EL (cell line): ENCODE results near the gene BEST4.
"Not testable (repeated sequence)": the region's sequence is repeated elsewhere in the genome, so short reads cannot be mapped to it uniquely, and the experiment has no call there.

Experiments
- DNase-seq: peaks from one replicate; pipeline ENCODE4 v3.0.0-alpha.2; 2016

Gene BEST4

DNA sequence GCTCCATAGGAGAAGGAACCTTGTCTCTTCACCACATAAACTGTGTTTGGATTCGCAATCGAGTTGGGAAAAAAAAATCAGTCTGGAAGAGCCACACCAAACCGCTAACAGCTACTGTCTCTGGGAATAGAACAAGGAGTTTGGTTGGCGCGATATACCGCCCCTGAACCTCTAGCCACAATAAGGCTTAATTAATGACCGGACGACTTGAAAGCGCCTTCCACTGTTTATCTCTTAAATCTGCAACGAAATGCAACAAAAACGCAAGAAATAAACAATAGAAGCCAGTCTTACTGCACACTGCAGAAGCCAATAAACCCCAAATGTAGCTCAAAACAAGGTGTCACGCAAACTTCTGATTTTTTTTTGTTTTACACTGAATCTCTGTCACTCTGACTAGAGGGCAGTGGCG, 31.2 kb upstream of the BEST4 start:
- DNase-seq = no peak

DNA sequence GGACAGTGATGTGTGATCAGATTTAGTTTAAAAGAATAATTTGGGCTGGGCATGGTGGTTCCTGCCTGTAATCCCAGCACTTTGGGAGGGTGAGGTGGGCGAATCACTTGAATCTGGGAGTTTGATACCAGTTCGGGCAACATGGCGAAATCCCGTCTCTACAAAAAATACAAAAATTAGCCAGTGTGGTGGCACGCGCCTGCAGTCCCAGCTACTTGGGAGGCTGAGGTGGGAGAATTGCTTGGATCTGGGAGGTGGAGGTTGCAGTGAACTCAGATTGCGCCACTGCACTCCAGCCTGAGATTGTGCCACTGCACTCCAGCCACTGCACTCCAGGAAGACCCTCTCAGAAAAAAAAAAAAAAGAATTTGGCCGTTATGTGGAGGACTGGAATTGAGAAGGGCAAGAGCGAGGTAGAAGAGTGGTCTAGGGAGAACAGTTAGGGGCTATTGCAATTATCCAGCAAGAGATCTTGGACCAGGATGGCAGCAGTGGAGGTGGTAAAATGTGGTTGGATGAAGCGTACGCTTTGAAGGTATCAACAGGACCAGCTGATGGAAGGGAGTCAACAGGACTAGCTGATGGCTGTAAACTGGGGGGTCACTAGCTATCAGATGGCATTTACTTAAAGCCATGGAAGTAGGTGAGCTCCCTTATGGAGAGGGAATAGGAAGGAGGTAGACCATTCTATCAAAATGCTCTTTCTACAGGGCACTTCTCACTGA, 30.0 kb upstream of the BEST4 start:
- no peak for DNase-seq

DNA sequence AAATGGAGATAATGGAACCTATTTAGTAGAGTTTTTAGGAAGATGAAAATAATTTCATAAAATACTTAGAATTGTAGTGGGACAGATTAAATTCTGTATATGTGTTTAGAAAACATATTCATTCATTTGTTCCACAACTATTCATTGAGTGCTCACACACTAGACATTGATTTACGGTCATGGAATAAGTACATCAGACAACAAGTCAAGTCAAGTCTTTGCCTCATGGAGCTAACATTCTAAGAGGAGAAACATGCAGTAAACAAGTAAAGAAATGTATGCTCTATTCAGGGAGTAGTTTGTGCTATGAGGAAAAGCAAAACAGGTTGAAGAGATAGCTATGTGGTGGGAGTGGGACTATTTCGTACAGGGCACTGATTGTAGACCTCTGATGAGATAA, 29.3 kb upstream of the BEST4 start:
- DNase-seq = no peak

DNA sequence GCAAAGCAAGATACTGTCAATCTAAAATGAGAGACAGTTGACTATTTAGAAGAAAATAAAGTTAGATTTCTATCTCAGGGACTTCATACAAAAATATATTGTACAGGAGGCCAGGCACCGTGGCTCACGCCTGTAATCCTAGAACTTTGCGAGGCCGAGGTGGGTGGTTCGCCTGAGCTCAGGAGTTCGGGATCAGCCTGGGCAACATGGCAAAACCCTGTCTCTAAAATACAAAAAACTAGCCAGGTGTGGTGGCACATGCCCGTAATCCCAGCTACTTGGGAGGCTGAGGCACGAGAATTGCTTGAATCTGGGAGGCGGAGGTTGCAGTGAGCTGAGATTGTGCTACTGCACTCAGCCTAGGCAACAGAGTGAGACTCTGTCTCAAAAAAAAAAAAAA, 28.0 kb upstream of the BEST4 start:
- DNase-seq = not testable (repeated sequence)

DNA sequence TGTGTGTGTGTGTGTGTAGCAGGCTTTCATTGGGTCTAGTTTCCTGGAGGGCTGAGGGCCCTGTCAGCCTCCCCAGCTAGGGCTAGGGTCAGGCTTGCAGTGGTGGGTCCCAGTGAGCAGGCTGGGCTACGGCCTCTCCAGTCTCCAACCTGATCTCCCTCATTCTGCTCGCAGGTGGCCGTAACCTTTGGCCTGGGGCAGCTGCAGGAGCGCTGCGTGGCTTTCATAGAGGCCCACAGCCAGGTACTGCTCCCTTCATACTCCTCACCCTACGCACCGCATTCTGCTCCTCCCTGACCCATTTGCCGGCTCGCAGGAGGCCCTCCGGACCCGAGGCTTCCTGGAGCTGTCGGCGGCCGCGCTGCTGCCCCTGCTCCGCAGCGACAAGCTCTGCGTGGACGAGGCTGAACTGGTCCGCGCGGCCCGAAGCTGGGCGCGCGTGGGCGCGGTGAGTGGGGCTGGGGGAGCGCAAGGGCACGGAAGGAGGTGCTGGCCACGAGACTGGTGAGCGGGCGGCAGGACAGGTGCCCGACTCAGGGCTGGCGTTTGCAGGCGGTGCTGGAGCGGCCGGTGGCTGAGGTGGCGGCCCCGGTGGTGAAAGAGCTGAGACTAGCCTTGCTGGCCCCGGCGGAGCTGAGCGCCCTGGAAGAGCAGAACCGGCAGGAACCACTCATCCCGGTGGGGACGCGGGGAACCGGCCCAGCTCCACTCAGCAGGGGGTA, 25.0 kb upstream of the BEST4 start:
- DNase-seq = no peak

DNA sequence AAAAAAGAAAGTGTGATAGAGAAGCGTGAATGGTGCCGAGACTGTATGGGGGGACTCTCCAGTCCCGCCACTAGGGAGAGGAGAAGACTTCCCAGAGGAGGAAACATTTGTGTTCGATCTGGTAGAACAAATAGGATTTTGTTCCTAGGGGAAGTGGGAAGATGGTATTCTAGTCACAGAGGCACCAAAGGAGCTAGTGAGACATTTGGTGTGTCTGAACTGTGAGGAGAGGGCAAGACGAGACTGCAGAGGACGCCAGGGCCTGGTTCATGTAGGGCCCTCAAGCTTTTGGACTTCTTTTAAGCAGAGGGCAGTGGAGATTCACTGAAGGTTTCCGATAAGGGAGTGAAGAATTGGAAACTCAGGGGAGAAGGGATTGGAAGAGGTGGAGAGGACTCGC, 23.3 kb upstream of the BEST4 start:
- no peak for DNase-seq

DNA sequence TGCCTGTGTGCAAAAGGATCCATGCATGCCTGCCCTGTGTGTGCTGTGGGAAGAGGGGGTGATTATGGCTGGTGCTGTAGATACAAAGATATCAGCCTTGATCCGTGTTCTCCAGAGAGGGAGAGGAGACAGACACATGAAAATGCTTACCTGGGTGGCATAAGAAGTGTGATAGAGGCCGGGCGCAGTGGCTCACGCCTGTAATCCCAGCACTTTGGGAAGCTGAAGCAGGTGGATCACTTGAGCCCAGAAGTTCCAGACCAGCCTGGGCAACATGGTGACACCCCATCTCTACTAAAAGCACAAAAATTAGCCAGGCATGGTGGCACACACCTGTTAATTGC, 22.8 kb upstream of the BEST4 start:
- not testable (repeated sequence) for DNase-seq

DNA sequence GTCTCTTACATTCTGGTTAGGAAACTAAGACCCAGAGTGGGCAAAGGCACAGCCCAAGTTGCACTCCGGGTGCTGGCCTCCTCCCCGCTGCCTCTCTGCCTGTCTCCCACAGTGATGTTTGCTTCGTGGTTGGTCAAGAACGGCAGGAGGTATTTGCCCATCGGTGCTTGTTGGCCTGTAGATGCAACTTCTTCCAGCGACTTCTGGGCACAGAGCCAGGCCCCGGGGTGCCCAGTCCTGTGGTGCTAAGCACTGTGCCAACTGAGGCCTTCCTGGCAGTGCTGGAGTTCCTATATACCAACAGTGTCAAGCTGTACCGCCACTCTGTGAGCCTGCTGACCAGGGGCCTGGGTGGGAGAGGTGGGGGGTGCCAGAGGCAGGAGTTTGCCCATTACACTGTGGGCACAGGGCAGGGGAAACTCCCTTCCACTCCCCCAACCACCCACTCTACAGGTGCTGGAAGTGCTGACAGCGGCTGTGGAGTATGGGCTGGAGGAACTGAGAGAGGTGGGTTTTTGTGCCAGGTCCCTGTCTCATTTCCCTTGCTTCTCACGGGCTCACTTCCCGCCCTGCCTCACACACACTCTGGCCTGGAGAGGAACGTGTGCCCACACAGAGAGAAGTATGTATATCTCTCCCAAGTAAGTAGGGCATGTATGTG, 22.3 kb upstream of the BEST4 start:
- DNase-seq = peak; percentile 41

DNA sequence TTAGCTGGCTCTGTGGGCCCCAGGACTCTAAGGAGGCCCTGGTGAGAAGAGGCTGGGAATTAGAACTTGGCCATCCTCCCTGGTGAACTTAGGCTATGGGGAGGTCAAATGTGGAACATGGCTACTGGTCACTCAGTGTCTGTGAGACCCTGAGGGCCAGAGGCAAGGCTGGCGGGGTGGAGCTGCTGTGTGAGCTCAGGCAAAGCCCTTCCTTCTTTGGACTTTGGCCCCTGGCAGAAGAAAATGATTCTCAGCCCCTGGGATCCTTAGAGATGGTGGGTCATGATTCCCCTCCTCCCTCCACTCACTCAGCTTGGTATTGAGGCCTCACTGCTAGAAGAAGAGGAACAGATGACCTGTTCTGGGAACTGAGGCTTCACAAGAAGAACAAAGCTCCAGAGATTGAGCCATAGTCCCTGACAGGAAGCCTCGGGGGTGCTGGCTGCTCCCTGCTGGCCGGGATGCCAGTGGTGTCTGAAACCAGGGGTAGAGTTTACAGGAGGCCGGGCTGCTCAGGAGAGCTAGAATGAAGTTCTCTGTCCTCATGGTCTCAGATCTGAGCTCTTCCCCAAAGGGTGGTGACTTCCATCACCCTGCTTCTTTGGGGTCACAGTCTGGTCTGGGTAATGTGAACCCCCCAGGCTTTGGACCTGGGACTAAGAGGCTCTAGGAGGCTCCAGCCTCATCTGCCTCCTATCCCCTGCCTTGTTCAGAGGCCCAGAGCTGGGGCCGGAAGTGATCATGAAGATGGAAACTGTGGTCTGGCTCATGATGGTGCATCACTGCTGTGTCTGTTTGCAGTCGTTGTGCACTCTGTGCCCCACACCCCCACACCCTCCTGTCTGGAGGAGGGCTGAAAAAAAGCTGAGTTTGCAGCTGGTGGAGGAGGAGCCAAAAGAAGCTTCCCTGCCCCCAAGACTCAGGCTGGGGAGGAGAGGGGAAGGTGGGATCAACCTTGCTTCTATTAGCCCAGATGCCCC, 21.3 kb upstream of the BEST4 start:
- DNase-seq = peak; percentile 68

DNA sequence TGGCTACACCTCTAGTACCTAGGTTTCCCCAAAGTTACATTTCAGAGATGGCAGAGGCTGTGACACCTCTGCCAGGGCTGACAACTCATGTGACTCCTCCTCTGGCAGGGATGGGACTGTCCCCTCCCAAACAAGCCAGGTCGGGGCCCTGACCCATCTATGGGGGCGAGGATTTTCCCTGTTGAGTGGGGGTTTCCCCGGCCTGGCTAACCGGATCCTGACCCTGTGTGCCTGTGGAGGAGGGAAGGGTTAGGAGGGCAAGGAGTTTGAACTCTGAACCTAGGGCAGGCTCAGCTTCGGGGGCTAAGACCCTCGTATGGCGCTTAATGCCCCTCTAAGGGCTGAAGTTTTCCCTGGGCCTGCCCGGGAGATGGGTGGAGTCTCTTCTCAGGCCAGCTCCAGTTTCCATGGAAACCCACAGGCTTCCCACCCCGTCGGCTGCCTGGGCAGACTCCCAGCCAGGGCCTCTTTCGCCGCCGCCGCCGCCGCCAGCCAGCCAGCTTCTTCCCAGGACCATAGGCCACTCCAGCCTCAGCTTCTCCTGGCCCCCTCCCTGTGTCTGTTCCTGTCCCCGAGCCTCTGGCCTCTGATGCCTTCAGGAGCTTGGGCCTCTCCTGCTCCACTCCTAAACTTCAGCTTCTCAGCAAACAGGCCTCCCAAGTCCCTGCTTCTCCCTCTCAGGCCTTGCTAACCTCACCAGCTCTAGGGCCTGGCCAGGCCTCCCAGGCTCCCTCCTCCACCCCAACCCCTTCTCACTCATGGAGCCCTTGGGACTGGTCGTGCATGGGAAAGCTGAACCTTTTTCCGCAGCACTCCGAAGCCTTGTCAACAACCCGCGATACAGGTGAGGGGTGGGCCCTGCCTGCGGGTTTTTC, 20.3 kb upstream of the BEST4 start, which contains the start of gene BTBD19:
BTBD19 (plus strand) TSS at position 461 of the 875 bp plus-strand sequence; CDS start at position 759, 298 bp downstream.
- DNase-seq = peak; percentile 91

DNA sequence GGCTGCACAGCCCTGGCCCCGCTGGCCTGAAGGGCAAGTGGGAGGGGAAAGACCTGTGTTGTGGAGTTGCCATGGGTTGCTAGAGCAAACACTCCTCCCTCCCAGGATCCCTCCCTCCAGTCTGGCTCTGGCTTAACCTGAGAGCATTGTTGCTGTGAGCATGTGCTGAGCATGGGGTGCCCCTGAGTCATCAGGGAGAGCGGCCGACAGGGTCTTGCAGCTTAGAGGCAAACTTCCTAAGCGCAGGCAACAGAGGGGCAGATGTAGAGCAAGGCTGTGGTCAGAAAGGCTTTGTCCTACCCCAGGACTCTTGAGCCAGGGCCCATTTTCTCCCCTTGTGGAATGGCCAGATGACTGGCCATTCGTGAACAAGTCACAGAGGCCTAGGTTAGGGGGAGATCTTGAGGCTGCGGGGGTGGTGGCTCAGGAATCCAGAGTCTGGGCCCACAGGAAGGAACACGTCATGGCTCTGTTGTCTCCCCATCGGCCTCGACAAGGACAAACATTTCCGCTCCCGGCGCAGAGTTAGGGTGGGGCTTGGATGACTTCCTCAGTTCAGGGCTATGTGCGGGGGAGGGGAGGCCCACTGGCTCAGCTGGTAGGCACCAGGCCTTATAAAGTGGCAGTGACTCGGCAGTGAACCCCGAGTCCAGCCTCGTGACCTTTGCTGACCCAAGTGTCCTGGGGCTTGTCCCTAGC, 19.5 kb upstream of the BEST4 start:
- DNase-seq = peak; percentile 100

DNA sequence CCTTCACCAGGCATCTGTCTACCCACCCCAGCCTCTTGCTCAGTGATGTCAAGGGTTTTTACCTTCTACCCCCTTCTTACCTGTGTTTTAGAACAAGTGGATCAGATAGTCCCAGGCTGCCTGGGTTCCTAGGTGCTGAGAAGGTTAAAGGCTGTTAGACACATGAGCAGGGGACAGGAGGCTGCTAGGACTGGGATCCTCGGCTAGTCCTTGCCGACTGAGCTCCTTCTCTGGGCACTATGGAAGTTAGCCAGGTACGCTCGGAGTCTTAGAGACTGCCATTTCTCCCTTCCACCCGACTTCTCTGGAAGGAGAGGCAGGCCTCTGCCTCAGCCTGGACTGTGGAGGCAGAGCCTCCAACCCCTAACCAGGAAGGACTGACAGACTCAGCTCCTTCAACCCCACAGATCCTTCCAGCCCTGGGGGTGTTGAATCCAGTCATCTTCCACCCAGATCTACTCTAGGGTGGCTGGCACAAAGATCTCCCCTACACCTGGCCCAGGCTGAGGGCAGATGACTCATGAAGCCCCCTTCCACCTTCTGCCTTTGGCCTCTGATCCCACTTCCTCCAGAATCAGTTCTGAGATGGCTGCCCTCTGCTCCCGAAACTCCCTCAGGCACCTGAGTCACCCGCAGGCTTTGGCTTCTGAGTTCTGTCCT, 18.9 kb upstream of the BEST4 start, which contains the start of gene DYNLT4:
DYNLT4 (minus strand) TSS at position 648 of the 660 bp plus-strand sequence. CDS start 683 bp downstream, outside the sequence.
- DNase-seq = no peak

DNA sequence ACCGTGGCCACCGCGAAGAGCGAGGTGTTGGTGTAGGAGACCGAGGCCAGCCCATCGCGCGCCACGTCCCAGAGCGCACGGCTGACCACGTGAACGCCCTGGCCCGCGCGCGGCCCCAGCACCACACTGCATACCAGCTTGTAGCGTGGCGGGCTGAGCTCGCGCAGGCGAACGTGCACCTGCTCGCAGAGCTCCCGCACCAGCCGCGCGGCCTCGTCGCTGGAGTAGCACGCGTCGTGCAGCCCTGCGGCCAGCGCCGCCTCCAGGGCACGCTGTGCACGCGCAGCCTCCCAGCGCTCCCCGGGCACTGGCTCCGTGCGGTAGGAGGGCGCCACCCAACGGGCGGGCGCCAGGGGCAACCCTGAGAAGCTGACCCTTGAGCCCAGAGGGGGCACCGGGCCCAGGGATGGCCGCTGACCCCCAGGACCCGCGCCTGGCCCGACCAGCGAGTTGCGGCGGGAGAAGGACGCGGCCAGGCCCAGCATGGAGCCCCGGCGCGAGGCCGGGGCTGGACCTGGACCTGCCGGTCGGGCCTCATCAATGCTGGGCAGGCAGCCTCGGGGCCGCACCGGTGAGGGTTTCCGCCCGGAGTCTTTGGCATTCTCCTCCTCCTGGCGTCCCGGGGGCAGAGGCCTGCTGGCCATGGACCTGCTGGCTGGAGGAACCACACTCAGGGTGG, 18.2 kb upstream of the BEST4 start:
- DNase-seq = no peak

DNA sequence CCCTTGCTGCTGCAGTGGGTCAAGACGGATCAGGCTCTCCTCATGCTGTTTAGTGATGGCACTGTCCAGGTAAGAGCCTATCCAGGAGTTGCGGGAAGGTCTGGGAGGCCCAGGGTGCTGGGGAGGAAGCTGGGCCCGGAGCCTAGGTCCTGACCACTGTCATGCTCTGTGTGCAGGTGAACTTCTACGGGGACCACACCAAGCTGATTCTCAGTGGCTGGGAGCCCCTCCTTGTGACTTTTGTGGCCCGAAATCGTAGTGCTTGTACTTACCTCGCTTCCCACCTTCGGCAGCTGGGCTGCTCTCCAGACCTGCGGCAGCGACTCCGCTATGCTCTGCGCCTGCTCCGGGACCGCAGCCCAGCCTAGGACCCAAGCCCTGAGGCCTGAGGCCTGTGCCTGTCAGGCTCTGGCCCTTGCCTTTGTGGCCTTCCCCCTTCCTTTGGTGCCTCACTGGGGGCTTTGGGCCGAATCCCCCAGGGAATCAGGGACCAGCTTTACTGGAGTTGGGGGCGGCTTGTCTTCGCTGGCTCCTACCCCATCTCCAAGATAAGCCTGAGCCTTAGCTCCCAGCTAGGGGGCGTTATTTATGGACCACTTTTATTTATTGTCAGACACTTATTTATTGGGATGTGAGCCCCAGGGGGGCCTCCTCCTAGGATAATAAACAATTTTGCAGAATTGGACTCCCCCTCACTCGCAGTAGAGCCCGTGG, 17.5 kb upstream of the BEST4 start:
- DNase-seq = no peak

DNA sequence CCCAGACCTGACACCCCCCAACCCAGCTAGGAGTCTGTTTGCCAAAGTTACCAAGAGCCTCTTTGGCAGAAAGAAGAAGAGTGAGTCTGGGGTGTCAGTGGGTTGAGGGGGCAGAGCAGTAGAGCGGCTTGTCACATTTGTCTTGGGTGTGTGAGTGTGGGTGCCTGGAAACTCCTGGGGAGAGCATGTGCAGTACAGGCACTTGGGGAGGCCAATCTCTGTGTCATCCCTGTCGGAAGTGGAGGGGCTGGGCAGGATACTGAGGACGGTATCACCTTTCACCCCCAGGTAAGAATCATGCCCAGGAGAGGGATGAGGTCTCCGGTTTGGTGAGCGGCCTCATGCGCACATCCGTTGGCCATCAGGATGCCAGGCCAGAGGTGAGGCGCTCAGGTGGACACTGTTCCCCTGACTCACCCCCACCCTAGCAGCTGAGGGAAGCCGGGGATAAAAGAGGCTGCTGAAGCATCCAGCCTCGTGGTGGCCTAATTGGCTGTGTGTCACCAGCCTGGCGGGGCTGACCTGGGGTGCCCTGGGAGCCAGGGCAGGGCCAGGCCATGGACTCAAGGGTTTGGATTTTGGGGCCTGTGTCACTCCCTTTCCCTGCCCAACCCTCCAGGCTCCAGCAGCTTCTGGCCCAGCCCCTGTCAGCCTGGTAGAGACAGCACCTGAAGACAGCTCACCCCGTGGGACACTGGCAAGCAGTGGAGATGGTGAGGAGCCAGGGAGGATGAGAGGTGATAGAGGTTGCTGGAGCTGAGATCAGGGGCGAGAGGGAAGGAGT, 15.5 kb upstream of the BEST4 start:
- no peak for DNase-seq

DNA sequence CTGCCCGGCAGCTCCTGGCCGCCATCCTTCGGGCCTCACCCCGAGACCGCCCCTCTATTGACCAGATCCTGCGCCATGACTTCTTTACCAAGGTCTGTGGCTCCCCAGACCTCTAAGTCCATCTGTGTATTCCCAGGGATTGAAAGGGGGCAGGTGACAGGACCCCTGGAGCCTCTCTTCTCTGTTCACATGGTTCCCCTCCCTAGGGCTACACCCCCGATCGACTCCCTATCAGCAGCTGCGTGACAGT, 15.0 kb upstream of the BEST4 start:
- no peak for DNase-seq

DNA sequence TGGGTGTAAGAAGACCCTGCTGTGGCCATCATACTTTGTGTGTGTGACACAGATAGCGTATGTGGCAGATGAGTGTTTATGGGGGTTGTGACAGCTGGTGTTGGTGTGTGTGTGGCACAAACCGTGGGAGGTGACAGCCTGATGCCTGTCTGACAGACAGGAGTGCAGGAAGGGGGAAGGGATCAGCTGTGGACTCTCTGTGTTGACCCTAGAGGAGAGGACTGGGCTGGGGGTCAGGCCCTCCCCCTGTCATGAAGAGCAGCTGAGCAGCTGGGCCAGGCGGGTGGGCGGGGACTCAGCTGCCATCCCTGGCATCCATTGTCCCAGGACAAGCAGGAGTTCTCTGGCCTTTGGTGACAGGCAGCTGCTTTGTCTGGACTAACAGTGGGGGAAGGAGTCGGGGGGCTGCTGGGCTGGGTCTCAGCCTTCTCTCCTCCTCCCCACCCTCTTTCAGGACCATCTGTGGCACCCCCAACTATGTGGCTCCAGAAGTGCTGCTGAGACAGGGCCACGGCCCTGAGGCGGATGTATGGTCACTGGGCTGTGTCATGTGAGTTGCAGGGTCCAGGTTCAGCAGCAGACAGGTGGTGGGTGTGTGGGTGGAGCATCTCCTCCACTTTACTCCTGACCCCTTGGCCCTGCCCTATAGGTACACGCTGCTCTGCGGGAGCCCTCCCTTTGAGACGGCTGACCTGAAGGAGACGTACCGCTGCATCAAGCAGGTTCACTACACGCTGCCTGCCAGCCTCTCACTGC, 14.5 kb upstream of the BEST4 start:
- DNase-seq = no peak
